ENCODE data around the gene P2RX1.
"Not testable (repeated sequence)": the region's sequence is repeated elsewhere in the genome, so short reads cannot be mapped to it uniquely, and the experiment has no call there.

P2RX1 gene

DNA sequence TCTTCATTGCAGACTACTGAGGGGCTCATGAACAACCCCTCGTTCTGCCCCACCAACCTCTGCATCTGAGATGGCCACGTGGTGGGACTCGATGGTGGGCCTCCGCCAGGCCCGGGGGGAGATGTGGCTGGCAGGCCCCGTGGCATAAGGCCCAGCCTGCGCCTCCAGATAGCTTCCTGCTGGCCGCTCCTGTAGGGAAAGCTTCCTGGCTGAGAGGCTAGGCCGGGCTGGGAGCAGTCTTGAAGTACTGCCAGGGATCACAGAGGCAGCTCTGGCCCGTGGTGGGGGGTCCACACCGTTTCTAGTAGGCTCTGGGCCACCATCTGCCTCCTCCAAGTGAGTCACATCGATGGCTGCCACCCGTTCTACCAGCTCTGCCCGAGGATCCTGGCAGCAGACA, 31.0 kb downstream of the P2RX1 start:
- no peak for DNase-seq

DNA sequence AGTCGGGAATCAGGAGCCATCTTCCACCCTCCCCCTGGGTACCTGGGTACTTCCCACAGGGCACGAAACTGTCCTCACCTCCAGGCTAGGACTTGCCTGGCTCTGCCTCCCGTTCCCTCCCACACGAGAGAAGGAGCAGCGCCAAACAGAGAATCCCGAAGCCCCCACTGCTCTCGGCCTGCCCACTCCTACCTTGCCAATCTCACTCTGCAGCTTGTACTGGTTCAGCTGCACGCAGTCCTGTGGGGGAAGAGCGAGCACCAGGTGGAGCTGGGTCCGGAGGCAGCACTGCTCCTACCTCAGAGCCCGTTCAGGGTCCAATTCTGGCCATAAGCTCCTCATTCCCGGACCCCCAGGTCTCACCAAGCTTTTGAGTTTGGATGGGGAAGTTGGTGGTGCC, 32.1 kb downstream of the P2RX1 start:
- no peak for DNase-seq

DNA sequence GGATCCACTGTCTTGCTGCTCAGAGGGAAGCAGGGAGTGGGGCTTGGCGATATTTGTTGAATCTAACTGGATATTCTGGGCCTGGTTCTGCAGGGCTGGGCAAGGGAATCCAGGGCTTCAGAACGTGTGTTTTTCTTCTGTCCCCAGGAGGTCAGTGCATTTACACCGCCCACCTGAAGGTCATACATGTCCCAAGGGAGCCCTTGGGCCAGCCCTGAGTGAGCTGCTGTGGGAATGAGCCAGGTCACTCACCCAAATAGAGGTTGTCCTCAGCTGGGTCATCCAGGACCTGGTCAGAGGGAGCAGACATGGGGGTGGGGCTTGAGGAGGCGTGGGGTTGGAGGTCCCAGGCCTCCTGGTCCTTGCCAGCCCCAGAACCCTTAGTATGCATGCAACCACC, 34.0 kb downstream of the P2RX1 start:
- no peak for DNase-seq

DNA sequence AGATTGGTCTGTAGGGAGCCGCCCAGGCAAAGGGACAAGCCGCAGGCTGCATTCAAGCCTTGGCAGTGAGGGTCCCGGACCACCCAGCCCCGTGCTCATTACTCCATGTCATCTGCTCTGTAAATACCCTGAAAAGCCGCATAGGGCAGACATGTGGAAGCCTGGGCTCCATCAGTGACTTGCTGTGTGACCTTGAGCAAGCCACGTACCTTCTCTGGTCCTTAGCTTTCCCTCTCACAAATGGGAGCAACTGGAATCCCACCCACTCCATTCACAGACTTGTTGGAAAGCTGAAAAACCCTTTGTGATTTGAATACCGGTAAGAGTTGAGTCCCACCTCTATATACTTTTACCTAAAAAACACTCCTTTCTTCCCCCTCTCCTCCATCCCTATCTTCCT, 35.3 kb downstream of the P2RX1 start:
- no peak for DNase-seq

DNA sequence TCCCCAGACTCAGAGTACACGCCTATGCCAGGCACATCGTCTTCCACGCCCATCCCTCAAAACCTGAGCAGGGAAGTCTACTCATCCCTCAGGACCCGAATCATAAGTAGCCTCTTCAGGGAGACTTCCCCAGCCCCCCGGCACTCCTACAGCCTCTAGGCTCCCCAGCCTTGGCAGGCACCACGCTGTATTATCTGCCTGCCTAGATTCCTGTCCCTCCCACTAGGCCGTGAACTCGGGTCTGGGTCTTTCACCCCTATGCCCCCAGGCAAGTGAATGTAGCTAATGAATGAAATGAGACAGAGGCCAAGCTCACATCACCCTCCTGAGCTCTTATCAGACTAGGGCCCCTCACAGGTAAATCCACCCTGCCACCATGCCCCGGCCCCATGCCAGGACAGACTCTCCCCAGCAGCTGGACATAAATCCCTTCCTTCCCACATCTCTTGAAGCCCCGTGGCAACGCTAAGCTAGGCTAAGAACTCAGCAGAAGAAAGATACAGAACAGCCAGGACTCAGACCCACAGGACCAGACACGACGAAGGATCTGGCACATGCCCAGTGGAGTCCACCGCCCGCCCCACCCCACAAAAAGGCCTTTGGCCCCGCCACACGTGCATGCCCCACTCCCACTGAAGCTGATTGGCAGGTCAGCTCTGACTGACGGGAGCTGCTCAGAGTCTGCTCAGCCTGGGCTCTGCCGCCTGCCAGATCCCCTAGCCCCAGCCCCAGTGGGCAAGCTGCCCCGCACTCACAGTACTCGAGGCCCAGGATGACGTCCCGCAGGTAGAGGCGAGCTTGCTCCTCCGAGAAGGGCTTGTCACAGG, 36.5 kb downstream of the P2RX1 start:
- no peak for DNase-seq

DNA sequence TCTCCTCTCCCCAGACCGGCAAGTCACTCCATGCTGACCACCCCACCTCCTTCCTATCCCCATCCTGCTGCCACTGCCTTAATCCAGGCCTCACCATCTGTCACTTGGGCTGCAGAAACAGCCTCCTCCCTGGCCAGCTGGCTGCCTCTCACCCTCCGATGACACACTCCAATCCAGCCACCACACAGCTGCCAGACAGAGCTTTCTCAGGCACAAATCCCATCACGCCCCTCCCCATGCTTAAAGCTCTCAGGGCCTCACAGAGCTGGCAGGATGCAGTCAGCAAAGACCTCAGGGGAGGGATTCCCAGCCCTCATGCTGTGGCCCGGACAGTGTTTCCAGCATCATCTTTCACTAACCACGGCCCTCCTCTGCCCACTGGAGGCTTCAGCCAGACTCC, 37.1 kb downstream of the P2RX1 start:
- DNase-seq: no peak

DNA sequence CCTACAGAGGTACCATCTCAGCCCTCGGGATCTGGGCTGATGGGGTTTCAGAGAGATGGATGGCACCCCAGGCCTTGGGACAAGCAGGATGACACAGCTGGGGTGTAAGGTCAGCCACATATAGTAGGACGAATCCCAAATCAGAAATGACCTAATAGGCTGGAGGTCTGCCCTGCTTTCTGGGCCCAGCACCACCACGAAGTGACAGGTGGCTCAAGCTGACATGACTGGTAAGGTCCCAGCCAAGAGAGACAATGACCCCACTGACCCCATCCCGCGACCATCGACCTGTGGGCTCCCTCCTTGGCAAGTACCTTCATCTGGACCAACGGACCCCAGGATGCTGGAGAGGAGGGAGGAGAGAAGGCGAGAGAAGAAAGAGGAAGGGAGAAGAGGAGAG, 39.0 kb downstream of the P2RX1 start:
- no peak for DNase-seq

DNA sequence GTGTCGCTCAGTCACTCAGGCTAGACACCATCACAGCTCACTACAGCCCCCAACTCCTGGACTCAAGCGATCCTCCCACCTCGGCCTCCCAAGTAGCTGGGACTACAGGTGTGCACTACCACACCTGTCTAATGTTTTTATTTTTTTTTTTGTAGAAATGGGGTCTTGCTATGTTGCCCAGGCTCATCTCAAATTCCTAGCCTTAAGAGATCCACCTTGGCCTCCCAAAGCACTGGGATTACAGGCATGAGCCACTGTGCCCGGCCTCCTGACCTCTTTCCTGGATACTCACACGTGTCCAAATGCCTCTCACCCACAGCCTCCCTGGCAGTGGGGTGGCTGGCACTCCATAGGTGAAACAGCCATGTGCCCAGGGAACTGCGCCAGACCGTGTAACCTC, 40.9 kb downstream of the P2RX1 start:
- no peak for DNase-seq

DNA sequence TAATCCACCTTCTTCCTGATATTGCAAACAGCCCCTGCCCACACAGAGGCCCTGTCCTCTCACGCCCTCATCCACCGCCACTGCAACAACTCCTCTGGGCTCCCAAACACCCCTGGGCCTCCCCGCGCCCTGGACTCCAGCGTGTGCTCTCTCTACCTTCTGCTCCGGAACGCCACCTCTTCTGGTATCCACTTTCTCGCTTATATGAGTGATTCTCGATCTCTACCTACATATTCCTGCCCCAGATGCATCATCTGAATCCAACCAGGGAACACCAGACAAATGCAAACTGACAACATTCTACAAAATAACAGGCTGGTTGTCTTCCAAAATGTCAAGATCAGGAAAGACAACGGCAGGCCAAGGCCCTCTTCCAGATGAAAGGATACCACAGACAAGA, 42.4 kb downstream of the P2RX1 start:
- DNase-seq: no peak

DNA sequence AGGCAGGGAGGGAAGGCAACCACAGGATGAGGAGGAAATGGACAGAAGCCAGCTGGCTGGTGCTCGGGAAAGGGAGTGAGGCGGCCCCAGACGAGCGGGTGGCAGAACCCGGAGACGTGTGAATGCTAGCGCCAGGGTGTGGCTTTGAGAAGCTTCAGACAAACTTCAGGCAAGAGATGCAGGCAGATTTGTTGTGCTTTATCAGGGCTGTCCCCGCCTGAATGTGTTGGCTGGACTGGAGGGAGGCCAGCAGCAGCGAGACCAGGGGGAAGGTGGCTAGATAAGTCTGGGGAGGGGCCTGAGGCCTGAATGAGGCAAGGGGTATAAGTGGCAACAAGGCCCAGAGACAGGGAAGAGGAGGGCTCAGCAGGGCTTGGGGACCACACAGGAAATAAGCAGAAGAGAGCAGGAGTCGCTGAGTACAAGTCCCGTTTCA, 45.4 kb downstream of the P2RX1 start:
- no peak for DNase-seq

DNA sequence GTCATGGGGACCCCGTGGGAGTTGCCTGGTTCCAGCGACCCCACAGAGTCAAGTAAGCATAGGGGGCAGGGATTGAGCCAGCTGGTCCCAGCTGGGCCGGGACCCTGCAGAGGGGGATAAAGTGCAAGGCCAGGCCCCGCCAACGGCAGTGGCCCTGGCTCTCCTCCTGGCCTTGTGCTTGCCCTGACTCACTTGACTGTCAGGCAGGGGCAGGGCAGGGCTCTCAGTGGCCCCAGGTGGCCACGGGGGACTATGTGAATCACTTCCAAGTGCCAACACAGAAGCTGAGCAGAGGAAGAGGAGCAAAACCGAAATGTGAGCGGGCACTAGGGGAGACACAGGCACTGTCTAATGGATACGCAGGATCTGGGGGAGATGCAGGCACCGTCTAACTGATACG, 48.7 kb downstream of the P2RX1 start:
- no peak for DNase-seq

DNA sequence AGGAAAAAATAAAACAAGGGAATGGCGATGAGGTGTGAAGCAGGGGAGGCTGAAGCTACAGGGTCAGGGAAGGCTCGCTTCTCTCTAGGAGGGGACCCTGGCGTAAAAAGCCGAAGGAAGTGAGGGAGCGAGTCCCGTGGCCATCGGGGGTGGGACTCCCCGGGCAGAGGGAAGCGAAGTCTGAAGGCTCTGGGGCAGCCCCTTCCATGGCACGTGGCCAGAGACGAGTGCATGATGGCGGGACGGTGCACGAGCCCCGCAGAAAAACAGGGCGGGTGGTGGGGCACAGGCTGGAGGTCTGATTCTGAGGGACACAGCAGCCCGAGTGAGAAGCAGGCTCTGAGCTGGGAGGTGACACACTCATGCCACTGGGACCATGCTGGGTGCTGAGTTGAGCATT, 49.2 kb downstream of the P2RX1 start:
- no peak for DNase-seq

DNA sequence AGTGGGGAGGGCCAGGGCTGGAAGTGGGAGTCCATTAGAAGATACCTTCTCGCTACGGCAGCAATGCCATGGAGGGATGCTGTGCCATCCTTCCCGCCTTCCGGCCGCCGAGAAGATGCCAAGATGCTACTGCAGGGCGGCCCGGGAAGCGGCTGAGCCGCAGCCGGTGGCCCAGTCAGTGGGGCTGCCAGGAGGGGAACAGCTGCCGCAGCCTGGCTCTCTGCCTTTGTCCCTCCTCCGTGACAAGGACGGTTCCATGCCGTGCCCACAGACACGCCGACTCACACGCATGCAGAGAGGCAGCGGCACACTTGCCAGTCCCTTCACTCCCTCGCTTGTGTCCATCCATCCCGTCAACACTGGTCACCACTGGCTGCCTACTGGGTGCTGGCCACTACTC, 50.0 kb downstream of the P2RX1 start:
- DNase-seq: no peak

DNA sequence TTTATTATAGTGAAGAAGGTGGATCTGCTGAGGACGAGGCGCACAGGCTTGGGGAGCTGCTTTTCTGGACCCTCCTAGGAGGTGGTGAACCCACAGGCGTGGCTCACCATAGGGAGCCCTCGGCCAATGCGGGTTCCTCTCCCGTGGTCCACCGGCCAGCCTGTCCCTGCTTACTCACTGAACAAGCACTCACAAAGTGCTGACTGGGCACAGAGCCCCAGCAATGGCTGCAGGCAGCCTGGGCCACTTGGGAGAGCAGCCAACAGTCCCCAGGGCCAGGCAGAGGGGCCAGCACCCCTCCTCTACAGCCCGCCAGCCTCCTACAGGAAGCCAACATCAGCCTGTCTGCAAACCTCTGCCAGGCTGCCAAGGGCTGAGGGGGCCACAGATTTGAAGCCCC, 51.1 kb downstream of the P2RX1 start:
- no peak for DNase-seq

DNA sequence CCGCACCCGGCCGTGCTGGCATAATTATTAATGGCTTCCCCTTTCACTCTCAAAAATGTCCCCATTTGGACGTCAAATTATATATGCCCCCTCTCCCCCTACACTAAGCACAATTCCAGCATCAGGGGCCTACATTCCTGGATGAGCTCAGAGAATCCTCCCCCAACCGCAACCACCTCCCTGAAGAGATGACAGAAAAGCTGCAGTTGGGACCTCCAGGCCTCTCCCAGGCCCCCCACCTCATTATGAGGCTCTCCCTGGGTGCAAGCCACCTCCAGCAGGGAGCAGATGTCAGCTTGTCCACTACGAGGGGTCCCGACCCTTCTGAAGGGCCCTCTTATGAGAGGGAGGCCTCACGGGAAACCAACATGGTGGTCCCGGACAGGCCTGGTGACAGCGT, 51.7 kb downstream of the P2RX1 start:
- no peak for DNase-seq

DNA sequence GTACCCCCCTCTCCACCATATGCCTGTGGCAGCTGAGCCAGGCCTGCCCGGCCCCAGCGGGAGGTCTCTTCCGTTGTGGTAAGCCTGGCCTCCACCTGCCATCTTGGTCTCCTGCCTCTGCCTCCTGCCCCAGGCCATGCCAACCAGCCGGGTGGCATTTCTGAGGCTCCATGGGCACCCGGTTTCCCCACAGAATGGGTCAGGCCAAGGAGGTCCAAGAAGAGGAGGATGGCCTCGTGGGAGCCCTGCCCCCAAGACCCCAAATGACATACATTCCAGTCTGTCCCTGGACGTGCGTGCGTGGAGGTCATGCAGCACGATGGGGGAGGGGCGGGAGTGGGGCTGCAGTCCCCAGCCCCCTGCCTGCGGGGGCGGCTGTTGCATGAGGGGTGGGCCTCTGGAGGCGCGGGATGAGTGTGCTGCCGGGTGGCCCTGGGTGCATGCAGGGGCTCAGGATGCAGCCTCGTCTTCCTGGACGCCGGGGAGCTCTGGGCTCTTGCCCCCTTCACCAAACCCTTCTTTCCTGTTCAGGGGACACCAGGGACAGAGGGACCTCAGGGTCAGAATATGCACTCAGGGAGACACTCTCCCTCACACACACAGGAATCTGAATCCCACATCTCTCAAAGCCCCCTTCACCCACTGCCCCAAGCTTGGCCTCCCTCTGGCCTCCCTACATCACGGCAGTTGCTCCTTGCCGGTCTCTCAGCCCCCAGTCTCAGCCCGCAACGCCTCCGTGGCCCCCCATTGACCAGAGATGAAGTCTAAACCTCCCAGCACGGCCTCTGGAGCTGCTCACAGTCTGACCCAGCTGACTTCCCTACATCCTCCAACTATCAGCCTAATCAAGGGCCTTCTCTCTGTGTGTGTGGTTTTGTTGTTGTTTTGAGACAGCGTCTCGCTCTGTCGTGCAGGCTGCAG, 54.2 kb downstream of the P2RX1 start:
- DNase-seq: no peak

DNA sequence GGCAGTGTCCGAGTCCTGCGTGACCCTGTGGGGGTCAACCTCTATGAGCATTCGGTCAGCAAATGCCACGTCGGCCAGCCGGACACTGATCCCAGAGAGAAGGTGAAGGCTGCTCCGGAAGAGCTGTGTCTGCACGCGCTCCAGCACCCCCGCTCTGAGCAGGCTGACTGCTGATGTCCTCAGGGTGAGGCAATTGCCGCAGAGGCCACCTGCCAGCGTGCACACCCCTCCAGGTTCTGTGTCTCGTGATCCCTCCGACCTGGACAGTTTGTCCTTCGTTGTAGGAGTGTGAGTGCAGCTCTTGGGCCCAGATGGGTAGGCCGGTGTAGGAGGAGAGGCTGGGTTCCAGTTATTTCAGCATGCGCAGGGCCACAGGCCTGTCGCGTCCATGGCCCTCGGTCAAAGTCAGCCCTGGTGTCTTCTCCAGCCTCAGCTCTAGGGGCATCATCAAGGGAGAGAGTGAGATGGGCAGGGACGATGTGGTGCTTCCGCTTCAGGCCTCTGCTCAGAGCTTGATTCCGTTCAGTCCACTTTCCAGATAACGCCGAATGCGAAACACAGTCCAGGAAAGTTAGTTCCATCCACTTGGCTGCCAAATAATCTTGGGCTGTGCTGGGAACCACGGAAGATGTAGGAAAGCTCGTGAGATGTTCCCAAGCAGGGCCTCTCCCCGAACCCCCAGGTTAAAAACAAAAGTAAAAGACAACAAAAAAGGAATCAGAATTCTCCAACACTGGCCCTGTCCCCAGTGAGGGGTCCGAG, 55.1 kb downstream of the P2RX1 start:
- DNase-seq: no peak

DNA sequence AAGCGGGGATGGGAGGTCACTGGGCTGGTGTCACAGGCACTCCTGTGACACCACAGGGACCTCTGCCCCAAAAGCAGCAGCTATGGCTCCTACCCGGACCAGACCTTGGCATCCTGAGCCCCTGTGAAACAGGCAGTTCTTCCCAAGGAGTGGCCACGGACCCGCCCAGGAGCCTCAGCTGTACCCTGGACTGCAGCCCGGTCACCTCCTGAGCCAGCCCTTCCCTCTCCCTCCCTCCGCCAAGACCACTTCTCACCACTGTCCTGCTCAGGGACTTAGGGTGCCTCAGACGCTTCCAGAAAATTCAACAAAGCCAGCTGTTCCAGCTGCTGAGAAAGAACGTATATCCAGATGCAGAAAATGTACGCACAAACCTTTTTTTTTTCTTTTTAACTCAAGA, 56.3 kb downstream of the P2RX1 start:
- DNase-seq: no peak

DNA sequence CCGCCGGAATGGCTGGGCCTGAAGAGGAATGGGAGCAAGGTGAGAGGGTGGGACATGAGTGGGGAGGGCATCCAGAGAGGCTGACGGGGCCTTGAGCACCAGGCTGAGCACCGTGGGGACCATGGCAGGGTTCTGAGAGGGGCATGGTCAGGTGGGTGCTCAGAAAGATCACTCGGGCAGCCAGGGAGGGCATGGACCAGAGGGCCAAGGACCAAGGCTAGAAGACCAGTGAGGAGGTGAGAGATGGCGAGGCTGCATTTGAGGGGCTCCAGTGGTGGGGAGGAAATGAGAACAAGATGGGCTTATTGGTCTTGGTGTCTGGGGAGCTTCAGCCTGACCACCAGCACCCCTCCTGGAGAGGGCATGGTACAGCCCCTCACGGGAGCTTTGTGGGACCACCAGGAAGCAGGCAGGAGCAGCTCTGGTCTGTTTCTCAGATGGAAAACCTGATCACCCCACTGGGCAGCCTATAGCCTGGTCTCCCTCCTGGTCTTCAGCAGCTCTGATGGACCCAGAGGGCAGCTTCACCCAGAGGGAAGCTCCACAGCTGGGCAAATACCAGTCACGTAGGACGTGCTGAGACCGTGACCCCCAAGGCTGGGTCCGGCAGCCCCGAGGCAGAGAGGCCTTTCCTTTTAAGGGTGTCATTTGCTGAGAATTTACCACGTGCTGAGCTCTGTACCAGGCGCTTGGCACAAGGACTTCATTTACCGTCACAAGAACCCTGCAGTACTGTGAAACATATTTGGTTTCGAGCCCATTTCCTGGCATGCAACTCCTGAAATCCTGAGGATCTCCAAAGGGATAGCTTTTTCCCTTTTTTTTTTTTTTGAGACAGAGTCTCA, 58.8 kb downstream of the P2RX1 start:
- DNase-seq: no peak

DNA sequence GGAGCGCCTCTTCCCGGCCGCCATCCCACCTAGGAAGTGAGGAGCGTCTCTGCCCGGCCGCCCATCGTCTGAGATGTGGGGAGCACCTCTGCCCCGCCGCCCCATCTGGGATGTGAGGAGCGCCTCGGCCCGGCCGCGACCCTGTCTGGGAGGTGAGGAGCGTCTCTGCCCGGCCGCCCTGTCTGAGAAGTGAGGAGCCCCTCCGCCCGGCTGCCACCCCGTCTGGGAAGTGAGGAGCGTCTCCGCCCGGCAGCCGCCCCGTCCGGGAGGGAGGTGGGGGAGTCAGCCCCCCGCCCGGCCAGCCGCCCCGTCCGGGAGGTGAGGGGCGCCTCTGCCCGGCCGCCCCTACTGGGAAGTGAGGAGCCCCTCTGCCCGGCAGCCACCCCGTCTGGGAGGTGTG, 62.1 kb downstream of the P2RX1 start:
- DNase-seq: not testable (repeated sequence)

DNA sequence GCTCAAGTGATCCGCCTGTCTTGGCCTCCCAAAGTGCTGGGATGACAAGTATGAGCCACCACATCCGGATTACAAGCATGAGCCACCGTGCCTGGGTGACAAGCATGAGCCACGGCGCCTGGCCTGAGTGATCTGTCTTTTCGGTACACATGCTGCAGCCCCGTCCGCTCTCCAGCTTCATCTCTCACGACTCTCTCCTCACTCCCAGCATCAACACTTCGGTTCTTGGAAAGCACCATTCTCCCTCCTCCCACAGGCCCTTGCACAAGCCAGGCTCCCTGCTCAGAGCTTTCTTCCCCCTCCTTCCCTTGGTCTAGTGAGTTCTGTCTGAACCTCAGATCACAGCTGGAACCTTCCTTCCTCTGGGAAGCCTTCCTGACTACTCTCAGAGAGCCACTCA, 63.7 kb downstream of the P2RX1 start:
- DNase-seq: no peak

DNA sequence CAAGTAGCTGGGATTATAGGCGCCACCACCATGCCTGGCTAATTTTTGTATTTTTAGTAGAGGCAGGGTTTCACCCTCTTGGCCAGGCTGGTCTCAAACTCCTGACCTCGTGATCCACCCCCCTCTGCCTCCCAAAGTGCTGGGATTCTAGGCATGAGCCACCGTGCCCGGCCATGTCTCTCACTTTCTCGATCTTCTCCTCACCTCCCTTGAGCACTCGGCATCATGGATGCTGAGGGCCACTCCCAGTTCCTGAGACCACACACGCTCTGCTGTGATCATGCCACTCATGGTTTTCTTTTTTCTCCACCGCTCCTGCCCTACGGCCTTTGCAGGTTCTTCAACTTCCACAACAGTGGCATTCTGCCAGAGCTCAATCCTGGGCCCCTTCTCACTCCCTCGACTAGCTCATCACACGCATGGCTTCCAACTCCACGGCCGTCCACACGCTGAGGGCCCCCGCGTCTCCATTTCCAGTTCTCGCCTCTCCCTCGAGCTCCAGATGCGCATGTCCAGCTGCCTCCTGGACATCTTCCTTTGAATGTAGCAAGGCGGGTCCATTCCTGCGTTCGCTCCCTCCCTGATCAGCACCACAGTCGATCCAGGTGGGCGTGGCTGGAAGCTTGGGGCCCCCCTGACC, 64.7 kb downstream of the P2RX1 start:
- DNase-seq: no peak
